Ishikawa (cell line): ENCODE data around the gene C17orf50.

Experiments
- CEBPB ChIP-seq: IDR thresholded peaks from 2 replicates; pipeline ENCODE4 v1.6.1; 2012
- CREB1 ChIP-seq: IDR thresholded peaks from 2 replicates; pipeline ENCODE4 v1.6.1; 2012; ENCODE audit warnings: low read depth
- EGR1 ChIP-seq: IDR thresholded peaks from 2 replicates; pipeline ENCODE4 v1.6.1; 2012
- EP300 ChIP-seq: IDR thresholded peaks from 2 replicates; pipeline ENCODE4 v1.6.1; 2012; ENCODE audit warnings: borderline replicate concordance
- FOXM1 ChIP-seq: IDR thresholded peaks from 2 replicates; pipeline ENCODE4 v1.6.1; 2012; ENCODE audit warnings: low read depth, borderline replicate concordance
- MAX ChIP-seq: IDR thresholded peaks from 2 replicates; pipeline ENCODE4 v1.6.1; 2012
- NFIC ChIP-seq: IDR thresholded peaks from 2 replicates; pipeline ENCODE4 v1.6.1; 2012
- RAD21 ChIP-seq: IDR thresholded peaks from 2 replicates; pipeline ENCODE4 v1.6.1; 2012; ENCODE audit warnings: low read depth
- REST ChIP-seq: IDR thresholded peaks from 2 replicates; pipeline ENCODE4 v1.6.1; 2012; ENCODE audit warnings: low read depth, mild to moderate bottlenecking
- TAF1 ChIP-seq: IDR thresholded peaks from 2 replicates; pipeline ENCODE4 v1.6.1; 2012; ENCODE audit warnings: low read depth, mild to moderate bottlenecking
- TCF12 ChIP-seq: IDR thresholded peaks from 2 replicates; pipeline ENCODE4 v1.6.1; 2012; ENCODE audit warnings: low read depth
- TEAD4 ChIP-seq: IDR thresholded peaks from 2 replicates; pipeline ENCODE4 v1.6.1; 2012
- USF1 ChIP-seq: IDR thresholded peaks from 2 replicates; pipeline ENCODE4 v1.6.1; 2012
- YY1 ChIP-seq: IDR thresholded peaks from 2 replicates; pipeline ENCODE4 v1.6.1; 2012; ENCODE audit warnings: low read depth
- ZBTB7A ChIP-seq: IDR thresholded peaks from 2 replicates; pipeline ENCODE4 v1.6.1; 2012; ENCODE audit warnings: low read depth

The C17orf50 gene

GRCh38 chr17:35726127-35726952 lies 34.3 kb upstream of the C17orf50 start:
- TF ChIP-seq TEAD4 (peak; percentile 7; the same call in 1 of the 2 replicates), CREB1 (no peak), EGR1 (no peak), ZBTB7A (no peak), RAD21 (no peak), NFIC (peak; percentile 84), TAF1 (no peak), MAX (no peak), FOXM1 (no peak), USF1 (no peak)

GRCh38 chr17:35726953-35727460 lies 33.7 kb upstream of the C17orf50 start:
- TF ChIP-seq RAD21, result no peak
- TF ChIP-seq NFIC, result no peak
- no peak for TF ChIP-seq CREB1
- TF ChIP-seq REST, result no peak
- no peak for TF ChIP-seq FOXM1
- TF ChIP-seq TEAD4, result no peak
- no peak for TF ChIP-seq TCF12
- no peak for TF ChIP-seq CEBPB
- TF ChIP-seq EP300, result no peak
- no peak for TF ChIP-seq TAF1
- no peak for TF ChIP-seq USF1
- TF ChIP-seq YY1, result no peak
- TF ChIP-seq EGR1, result no peak
- TF ChIP-seq ZBTB7A, result no peak
- no peak for TF ChIP-seq MAX

GRCh38 chr17:35727635-35728034 lies 33.1 kb upstream of the C17orf50 start:
- TF ChIP-seq REST (no peak), MAX (no peak), CREB1 (no peak), CEBPB (no peak), USF1 (no peak)

GRCh38 chr17:35728551-35728950 lies 32.1 kb upstream of the C17orf50 start:
- TF ChIP-seq CEBPB (no peak), TCF12 (no peak), RAD21 (no peak), TEAD4 (no peak), TAF1 (no peak), ZBTB7A (no peak), FOXM1 (no peak), CREB1 (no peak), NFIC (no peak)

GRCh38 chr17:35729405-35729833 lies 31.3 kb upstream of the C17orf50 start:
- TF ChIP-seq TEAD4, result peak; percentile 86
- TF ChIP-seq EGR1, result no peak
- TF ChIP-seq FOXM1, result no peak
- no peak for TF ChIP-seq USF1
- no peak for TF ChIP-seq CREB1
- TF ChIP-seq RAD21, result no peak
- TF ChIP-seq TAF1, result no peak
- 0 out of 2 replicates have a peak, but pooled peaks have one; percentile 10 for TF ChIP-seq CEBPB
- TF ChIP-seq ZBTB7A, result no peak
- TF ChIP-seq YY1, result 0 out of 2 replicates have a peak, but pooled peaks have one; percentile 20
- peak; percentile 62; the same call in 1 of the 2 replicates for TF ChIP-seq NFIC
- peak; percentile 44; the same call in 1 of the 2 replicates for TF ChIP-seq EP300
- TF ChIP-seq REST, result no peak
- peak; percentile 49; the same call in 1 of the 2 replicates for TF ChIP-seq TCF12
- no peak for TF ChIP-seq MAX
